Vagina (tissue), 2 donors: ENCODE results near the gene FBXO36.

ENCODE experiments used
- CTCF ChIP-seq, 3 experiments: fragments of 450-650 bp in 2 of 3; fragments of 200-600 bp in 1 of 3; sonication (generic) in 1 of 3; IDR thresholded peaks; one replicate each; pipeline ENCODE4 v1.5.1; 2017 to 2019; ENCODE audit warnings: antibody characterized with exemption in 3 of 3, mild to moderate bottlenecking in 2 of 3, moderate library complexity in 2 of 3
- POLR2A ChIP-seq, 2 donors: fragments of 450-650 bp; IDR thresholded peaks; one replicate each; pipeline ENCODE4 v1.6.1; 2017; ENCODE audit warnings: antibody characterized with exemption in 2 of 2, mild to moderate bottlenecking in 2 of 2, moderate library complexity in 2 of 2
- POLR2AphosphoS5 ChIP-seq, 2 donors: sonication (generic); formaldehyde crosslinking; IDR thresholded peaks; one replicate each; pipeline ENCODE4 v1.9.0; 2017; ENCODE audit warnings: antibody characterized with exemption in 2 of 2, mild to moderate bottlenecking in 2 of 2, low read depth in 1 of 2; ENCODE audit not compliant: insufficient read depth in 1 of 2

DNA sequence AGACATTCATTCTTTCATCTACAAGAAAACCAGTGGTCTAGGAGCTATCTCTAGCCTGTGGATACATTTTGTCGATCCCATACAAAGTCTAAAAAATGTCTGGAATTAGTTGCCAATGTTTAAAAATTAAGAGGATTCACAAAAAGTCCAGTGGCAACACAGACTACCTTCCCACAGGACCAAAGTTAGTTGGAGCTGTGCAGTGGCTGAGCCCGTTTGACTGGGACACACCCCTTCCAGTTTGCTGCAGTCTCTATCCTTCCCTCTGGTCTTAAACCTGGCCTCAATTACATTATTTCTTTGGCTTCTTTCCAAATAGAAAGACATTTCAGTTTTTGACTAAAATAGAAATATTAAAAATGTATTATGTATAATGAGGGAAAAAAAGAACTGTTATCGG, 127.8 kb downstream of the FBXO36 start:
- TF ChIP-seq CTCF (IDR thresholded peaks at IDR 0.05): no peak
- no peak for TF ChIP-seq POLR2A (IDR thresholded peaks at IDR 0.05)
- no peak for TF ChIP-seq POLR2AphosphoS5 (IDR thresholded peaks at IDR 0.05; ENCODE audit: insufficient read depth in 1 of 2, low read depth in 1 of 2)
